ENCODE data around the gene DISP3.
A peak's percentile ranks its signal among the peaks of the same experiment; 100 is the strongest.

The DISP3 gene

GRCh38 chr1:11478571-11479374, at the start of gene DISP3:
Gene DISP3, plus strand, starts transcription at chr1:11479155. Its CDS starts 21,838 bp downstream, at chr1:11500993.
- DNase-seq = peak; percentile 72

- no peak for DNase-seq
Measured at GRCh38 chr1:11429226-11429625, 49.7 kb upstream of the DISP3 start.

- DNase-seq = no peak
Measured at GRCh38 chr1:11429935-11430334, 49.0 kb upstream of the DISP3 start.

GRCh38 chr1:11431941-11432507, 46.9 kb upstream of the DISP3 start:
- DNase-seq = no peak

- DNase-seq = no peak
Measured at GRCh38 chr1:11432526-11432925, 46.4 kb upstream of the DISP3 start.

- DNase-seq = no peak
Measured at GRCh38 chr1:11434501-11434900, 44.5 kb upstream of the DISP3 start.

GRCh38 chr1:11434926-11435325, 44.0 kb upstream of the DISP3 start:
- no peak for DNase-seq

- DNase-seq = no peak
Measured at GRCh38 chr1:11438996-11439395, 40.0 kb upstream of the DISP3 start.

- no peak for DNase-seq
Measured at GRCh38 chr1:11441211-11441952, 37.6 kb upstream of the DISP3 start.

- DNase-seq = no peak
Measured at GRCh38 chr1:11443043-11443442, 35.9 kb upstream of the DISP3 start.

GRCh38 chr1:11443961-11444658, 34.8 kb upstream of the DISP3 start:
- DNase-seq = no peak

GRCh38 chr1:11444907-11445306, 34.0 kb upstream of the DISP3 start:
- DNase-seq = no peak

- no peak for DNase-seq
Measured at GRCh38 chr1:11447903-11448302, 31.1 kb upstream of the DISP3 start.

- no peak for DNase-seq
Measured at GRCh38 chr1:11448373-11449099, 30.4 kb upstream of the DISP3 start.

GRCh38 chr1:11449100-11449403, 29.9 kb upstream of the DISP3 start:
- no peak for DNase-seq

GRCh38 chr1:11450310-11450709, 28.6 kb upstream of the DISP3 start:
- no peak for DNase-seq

- no peak for DNase-seq
Measured at GRCh38 chr1:11453742-11454491, 25.0 kb upstream of the DISP3 start.

- DNase-seq = no peak
Measured at GRCh38 chr1:11455967-11456570, 22.9 kb upstream of the DISP3 start.

- DNase-seq = no peak
Measured at GRCh38 chr1:11456965-11457364, 22.0 kb upstream of the DISP3 start.

GRCh38 chr1:11458811-11459275, 20.1 kb upstream of the DISP3 start:
- DNase-seq = no peak

GRCh38 chr1:11461531-11462137, 17.3 kb upstream of the DISP3 start:
- DNase-seq = no peak

Measured in stimulated activated CD4-positive, alpha-beta T cell treated with anti-CD3 and anti-CD28 coated beads, Interleukin-12 subunit alpha, Interleukin-12 subunit beta, amount 100 ng/mL, for 4 hours (primary cell).